ENCODE measurements around the gene HPDL. TPM values are rescaled to one million over a fixed set of nuclear protein-coding genes. Genes with fewer than 3 reads are reported as not detected.
A peak's percentile ranks its signal among the peaks of the same experiment; 100 is the strongest.

The HPDL gene
- total RNA-seq, 4 donors from 2014 or later, result 0.88 to 24.8 (median 7.9) TPM

DNA sequence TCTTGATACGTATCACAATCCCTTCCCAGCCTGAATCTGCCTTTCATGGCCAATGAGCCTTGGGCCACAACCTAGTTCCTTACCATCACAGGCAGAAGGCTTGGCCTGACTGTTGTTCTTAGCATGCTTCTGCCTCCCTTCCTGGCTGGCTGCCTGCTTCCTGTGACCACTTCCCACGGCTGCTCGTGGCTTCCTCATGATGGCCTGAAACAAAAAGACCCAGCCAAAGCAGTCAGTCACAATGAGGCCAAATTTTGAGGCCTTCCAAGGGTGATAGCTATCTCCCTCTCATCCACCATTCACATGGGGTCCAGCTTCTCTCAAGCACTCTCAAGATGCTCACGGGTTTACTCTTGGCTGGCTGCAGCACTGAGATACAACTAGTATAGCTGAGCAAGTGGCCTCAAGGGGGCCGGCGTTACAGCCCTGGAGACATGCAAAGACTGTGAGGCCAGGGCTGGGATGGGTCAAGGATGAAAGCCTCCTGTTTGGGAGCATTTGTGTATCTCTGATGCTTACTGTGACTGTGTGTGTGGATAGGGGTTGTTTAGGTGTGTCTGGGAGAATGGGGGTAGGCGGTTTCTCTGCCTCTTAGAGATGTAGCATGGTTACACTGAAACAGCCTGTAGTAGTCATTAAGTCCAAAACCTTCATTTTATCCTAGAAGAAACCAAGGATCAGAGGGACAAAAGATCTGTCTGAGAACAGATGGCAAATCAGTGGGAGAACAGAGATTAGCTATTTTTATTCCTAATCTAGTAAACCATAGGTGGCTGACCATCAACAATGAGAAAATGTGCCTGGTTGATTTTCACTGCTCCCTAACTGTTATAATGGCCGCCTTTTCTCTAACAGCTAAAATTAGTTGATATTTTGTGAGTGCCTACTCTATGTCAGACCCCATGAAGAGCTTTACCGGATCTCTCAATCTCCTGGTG is 7.9 kb downstream of the HPDL start:
- peak in 1 of 3 donors; percentile 61 for DNase-seq
- H3K36me3 ChIP-seq, result peaks cover 0 to 42% (median 0%) of the 10 kb centered on the region in 3 donors
- no peaks in the 10 kb centered on the region for H3K9me3 ChIP-seq
- no peak overlapping the region for H3K4me3 ChIP-seq
- peak overlapping the region in 1 of 4 donors; percentile 76 for H3K27ac ChIP-seq
- no peaks in the 10 kb centered on the region for H3K27me3 ChIP-seq
- TF ChIP-seq POLR2A (IDR thresholded peaks at IDR 0.05), result no peak
- TF ChIP-seq, protein P1, sequence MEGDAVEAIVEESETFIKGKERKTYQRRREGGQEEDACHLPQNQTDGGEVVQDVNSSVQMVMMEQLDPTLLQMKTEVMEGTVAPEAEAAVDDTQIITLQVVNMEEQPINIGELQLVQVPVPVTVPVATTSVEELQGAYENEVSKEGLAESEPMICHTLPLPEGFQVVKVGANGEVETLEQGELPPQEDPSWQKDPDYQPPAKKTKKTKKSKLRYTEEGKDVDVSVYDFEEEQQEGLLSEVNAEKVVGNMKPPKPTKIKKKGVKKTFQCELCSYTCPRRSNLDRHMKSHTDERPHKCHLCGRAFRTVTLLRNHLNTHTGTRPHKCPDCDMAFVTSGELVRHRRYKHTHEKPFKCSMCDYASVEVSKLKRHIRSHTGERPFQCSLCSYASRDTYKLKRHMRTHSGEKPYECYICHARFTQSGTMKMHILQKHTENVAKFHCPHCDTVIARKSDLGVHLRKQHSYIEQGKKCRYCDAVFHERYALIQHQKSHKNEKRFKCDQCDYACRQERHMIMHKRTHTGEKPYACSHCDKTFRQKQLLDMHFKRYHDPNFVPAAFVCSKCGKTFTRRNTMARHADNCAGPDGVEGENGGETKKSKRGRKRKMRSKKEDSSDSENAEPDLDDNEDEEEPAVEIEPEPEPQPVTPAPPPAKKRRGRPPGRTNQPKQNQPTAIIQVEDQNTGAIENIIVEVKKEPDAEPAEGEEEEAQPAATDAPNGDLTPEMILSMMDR (IDR thresholded peaks at IDR 0.05), result no peak
- peaks cover 0 to 33% (median 2%) of the 10 kb centered on the region in 4 donors for H3K4me1 ChIP-seq

DNA sequence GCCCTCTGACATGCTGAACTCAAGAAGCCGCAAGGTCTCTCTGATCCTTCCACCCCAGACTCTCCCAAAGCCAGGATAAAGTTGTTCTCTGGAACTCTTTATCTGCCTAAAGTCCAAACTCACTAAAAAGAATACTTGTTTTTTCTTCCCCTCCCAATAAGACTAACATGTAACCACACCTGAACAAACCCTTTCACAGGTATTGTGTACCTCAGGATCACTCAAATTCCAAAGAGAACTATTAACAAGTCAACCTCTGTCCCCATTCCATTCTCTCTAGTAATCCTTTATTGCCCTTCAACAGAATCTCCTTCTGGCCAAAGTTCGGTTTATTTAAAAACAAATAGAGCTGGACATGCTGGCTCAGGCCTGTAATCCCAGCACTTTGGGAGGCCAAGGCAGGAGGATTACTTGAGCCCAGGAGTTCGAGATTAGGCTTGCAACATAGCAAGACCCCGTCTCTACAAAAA is 9.2 kb downstream of the HPDL start:
- H3K4me1 ChIP-seq, result peaks cover 1 to 37% (median 5%) of the 10 kb centered on the region in 4 donors
- no peak for DNase-seq
- H3K36me3 ChIP-seq, result peaks cover 0 to 28% (median 0%) of the 10 kb centered on the region in 3 donors
- H3K27me3 ChIP-seq, result no peaks in the 10 kb centered on the region
- no peak overlapping the region for H3K4me3 ChIP-seq
- H3K27ac ChIP-seq, result peak overlapping the region in 3 of 4 donors; percentile 2 to 76 (median 49)
- TF ChIP-seq, protein P1 (IDR thresholded peaks at IDR 0.05), result no peak
- TF ChIP-seq POLR2A (IDR thresholded peaks at IDR 0.05), result no peak
- no peaks in the 10 kb centered on the region for H3K9me3 ChIP-seq

DNA sequence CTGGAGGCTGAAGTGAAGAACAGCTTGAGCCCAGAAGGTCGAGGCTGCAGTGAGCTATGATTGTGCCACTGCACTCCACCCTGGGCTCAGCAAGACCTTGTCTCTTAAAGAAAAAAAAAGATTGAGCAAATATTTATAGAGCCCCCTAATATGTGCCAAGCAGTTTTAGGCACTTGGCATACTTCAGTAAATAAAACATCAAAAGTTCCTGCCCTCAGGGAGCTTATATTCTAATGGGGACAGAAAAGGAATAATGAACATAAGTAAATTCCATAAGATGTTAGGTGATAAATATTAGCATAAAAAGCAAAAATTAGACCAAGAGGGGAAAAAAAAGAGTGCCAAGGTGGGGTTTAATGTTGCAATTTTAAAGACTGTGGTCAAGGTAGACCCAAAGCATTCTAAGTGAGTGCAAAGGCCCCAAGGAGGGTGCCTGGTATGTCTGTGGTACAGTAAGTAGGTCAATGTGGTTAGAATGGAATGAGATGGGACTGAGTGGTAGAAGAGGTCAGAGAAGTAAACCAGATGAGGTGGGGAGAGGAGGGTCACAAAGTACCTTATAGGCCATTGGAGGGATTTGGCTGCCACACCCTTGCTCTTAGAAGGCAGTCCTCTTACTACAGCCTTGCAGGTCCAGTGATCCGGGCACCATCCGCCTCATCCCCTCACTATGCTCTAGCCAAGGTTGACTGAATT is 11.1 kb downstream of the HPDL start:
- peaks cover 0 to 22% (median 0%) of the 10 kb centered on the region in 3 donors for H3K36me3 ChIP-seq
- H3K9me3 ChIP-seq, result no peaks in the 10 kb centered on the region
- H3K4me1 ChIP-seq, result peaks cover 5 to 52% (median 10%) of the 10 kb centered on the region in 4 donors
- H3K27me3 ChIP-seq, result no peaks in the 10 kb centered on the region
- TF ChIP-seq, protein P1 (IDR thresholded peaks at IDR 0.05), result no peak
- no peak for TF ChIP-seq POLR2A (IDR thresholded peaks at IDR 0.05)
- no peak overlapping the region for H3K27ac ChIP-seq
- no peak for DNase-seq
- no peak overlapping the region for H3K4me3 ChIP-seq

DNA sequence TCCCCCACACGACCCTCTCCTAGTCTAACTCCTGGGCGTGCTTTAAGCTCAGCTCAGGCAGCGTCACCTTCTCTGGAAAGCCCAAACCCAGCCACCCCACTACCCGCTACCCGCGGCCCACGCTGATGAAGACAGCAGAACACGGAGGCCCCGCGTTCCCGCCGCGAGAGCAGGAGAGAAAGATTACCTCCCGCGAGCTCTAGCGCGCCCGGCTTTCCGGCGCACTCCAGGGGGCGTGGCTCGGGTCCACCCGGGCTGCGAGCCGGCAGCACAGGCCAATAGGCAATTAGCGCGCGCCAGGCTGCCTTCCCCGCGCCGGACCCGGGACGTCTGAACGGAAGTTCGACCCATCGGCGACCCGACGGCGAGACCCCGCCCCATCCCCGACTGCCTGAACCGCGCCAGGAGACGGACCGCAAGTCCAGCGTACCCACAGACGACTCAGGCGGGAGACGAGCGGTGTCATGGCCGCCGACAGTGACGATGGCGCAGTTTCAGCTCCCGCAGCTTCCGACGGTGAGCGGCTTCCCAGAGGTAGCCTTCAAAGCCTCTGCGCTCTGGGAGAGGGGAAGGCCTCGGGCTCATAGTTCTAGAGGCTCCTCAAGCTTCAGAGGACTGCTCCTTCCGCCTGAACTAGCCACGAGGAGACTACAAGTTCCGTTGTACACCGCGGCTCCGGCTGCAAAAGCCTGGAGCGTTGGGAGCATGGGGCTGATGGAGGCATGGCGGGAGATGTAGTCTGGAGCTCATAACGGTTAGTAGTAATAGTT is 13.3 kb downstream of the HPDL start, which contains the start of the genes MUTYH and TOE1:
MUTYH (minus strand) TSS at position 652 of the 770 bp plus-strand sequence. CDS start 5,935 bp downstream, outside the sequence.
TOE1 (plus strand) TSS at position 382 of the 770 bp plus-strand sequence; CDS start at position 465, 83 bp downstream.
- H3K4me1 ChIP-seq, result peaks cover 0 to 44% (median 10%) of the 10 kb centered on the region in 4 donors
- H3K36me3 ChIP-seq, result peaks cover 0 to 33% (median 0%) of the 10 kb centered on the region in 3 donors
- peak within 1 kb of the TSS; percentile 66 to 74 (median 71) for H3K4me3 ChIP-seq
- peak; percentile 74 to 89 for TF ChIP-seq POLR2A (IDR thresholded peaks at IDR 0.05)
- TF ChIP-seq, protein P1 (IDR thresholded peaks at IDR 0.05), result peak in 2 of 6 experiments; percentile 0 to 3
- peak within 1 kb of the TSS; percentile 95 to 98 (median 96) for H3K27ac ChIP-seq
- no peaks in the 10 kb centered on the region for H3K9me3 ChIP-seq
- DNase-seq, result peak; percentile 91 to 98 (median 96)
- no peaks in the 10 kb centered on the region for H3K27me3 ChIP-seq

Measured in Peyer's patch (tissue), 4 donors.